Renal cortical epithelial cell (primary cell): ENCODE data around the gene NKX6-1. TPM values are rescaled to one million over a fixed set of nuclear protein-coding genes. Genes with fewer than 3 reads are reported as not detected.

ENCODE experiments used
- DNase-seq: peaks from one replicate; pipeline ENCODE4 v3.0.0-alpha.2; 2011; ENCODE audit warnings: low read depth
- total RNA-seq: library from RNA; depleted of rRNA; stranded (reverse); fragments of >200 nt; gene quantifications from 2 replicates; pipeline ENCODE4 v1.2.3, GENCODE V29; 2014

Gene NKX6-1
- total RNA-seq, 1 donor from 2014 or later, result not detected

- no peak for DNase-seq
These were observed 723 bp downstream of the NKX6-1 start for GRCh38 chr4:84498203-84498934.

- DNase-seq, result no peak
These were observed 1.4 kb downstream of the NKX6-1 start for GRCh38 chr4:84497504-84498202.

GRCh38 chr4:84496706-84497503, 2.2 kb downstream of the NKX6-1 start:
- no peak for DNase-seq

GRCh38 chr4:84496331-84496705, 2.8 kb downstream of the NKX6-1 start:
- no peak for DNase-seq

GRCh38 chr4:84495794-84496261, 3.3 kb downstream of the NKX6-1 start:
- no peak for DNase-seq

- DNase-seq, result no peak
These were observed 3.8 kb downstream of the NKX6-1 start for GRCh38 chr4:84495118-84495793.

- DNase-seq, result no peak
These were observed 4.6 kb downstream of the NKX6-1 start for GRCh38 chr4:84494531-84494930.

- DNase-seq, result no peak
These were observed 5.0 kb downstream of the NKX6-1 start for GRCh38 chr4:84494076-84494475.

- no peak for DNase-seq
These were observed 5.8 kb downstream of the NKX6-1 start for GRCh38 chr4:84493092-84493850.

GRCh38 chr4:84492737-84493091, 6.4 kb downstream of the NKX6-1 start:
- DNase-seq, result no peak

- DNase-seq, result no peak
These were observed 6.8 kb downstream of the NKX6-1 start for GRCh38 chr4:84492290-84492689.

GRCh38 chr4:84491481-84491880, 7.6 kb downstream of the NKX6-1 start:
- DNase-seq, result no peak

GRCh38 chr4:84490663-84491062, 8.4 kb downstream of the NKX6-1 start:
- no peak for DNase-seq

- no peak for DNase-seq
These were observed 14.9 kb downstream of the NKX6-1 start for GRCh38 chr4:84484236-84484635.

- DNase-seq, result no peak
These were observed 15.4 kb downstream of the NKX6-1 start for GRCh38 chr4:84483688-84484087.

- no peak for DNase-seq
These were observed 16.2 kb downstream of the NKX6-1 start for GRCh38 chr4:84482564-84483563.

GRCh38 chr4:84481860-84482245, 17.2 kb downstream of the NKX6-1 start:
- DNase-seq, result no peak

GRCh38 chr4:84481077-84481859, 17.8 kb downstream of the NKX6-1 start:
- DNase-seq, result no peak

- DNase-seq, result no peak
These were observed 19.0 kb downstream of the NKX6-1 start for GRCh38 chr4:84480082-84480481.
